Spinal cord (tissue), 10 donors: ENCODE data around the gene TGM5. TPM values are rescaled to one million over a fixed set of nuclear protein-coding genes. Genes with fewer than 3 reads are reported as not detected.
"Not testable (repeated sequence)": the region's sequence is repeated elsewhere in the genome, so short reads cannot be mapped to it uniquely, and the experiment has no call there.

Experiments used
- DNase-seq, 6 donors: peaks; one replicate each; pipeline versions ENCODE4 v3.0.0 to v3.0.0-alpha.2; 2013 to 2015; ENCODE audit warnings: low spot score in 6 of 6, low read depth in 4 of 6
- H3K27ac ChIP-seq: one replicate; pipeline ENCODE4 v1.5.1; 2013; ENCODE audit warnings: low read depth, low read length, control low read depth
- H3K27me3 ChIP-seq: one replicate; pipeline ENCODE4 v1.6.1; 2013; ENCODE audit warnings: low read length; ENCODE audit not compliant: control insufficient read depth, insufficient read depth
- H3K36me3 ChIP-seq: one replicate; pipeline ENCODE4 v1.6.1; 2013; ENCODE audit warnings: low read length; ENCODE audit not compliant: control insufficient read depth, insufficient read depth
- H3K4me1 ChIP-seq: one replicate; pipeline ENCODE4 v1.6.1; 2013; ENCODE audit warnings: low read length; ENCODE audit not compliant: control insufficient read depth, insufficient read depth
- H3K4me3 ChIP-seq: one replicate; pipeline ENCODE4 v1.5.1; 2013; ENCODE audit warnings: low read depth, low read length, control low read depth
- H3K9me3 ChIP-seq: one replicate; pipeline ENCODE4 v1.6.1; 2013; ENCODE audit warnings: low read length; ENCODE audit not compliant: control insufficient read depth, insufficient read depth
- WGBS: methylation state at CpG from one replicate; pipeline ENCODE4 v1.1.5; 2013; ENCODE audit warnings: missing lambda C conversion rate; ENCODE audit not compliant: insufficient coverage; 5-methylcytosine and 5-hydroxymethylcytosine counted together
- polyA plus RNA-seq, 2 donors: library from polyadenylated mRNA; unstranded; fragments of 120-200 nt; gene quantifications; one replicate each; pipeline ENCODE4 v1.2.1, GENCODE V29; 2013; ENCODE audit not compliant: insufficient read length in 2 of 2
- total RNA-seq, 2 donors: library from RNA; depleted of rRNA in 1 of 2; stranded (reverse); fragments of 120-200 nt in 1 of 2; fragments of >200 nt in 1 of 2; gene quantifications; one replicate each; pipeline versions ENCODE4 v1.2.3 to v1.2.4, GENCODE V29; 2013 to 2014
- donor health status: healthy.

TGM5 gene
- total and polyA plus RNA-seq, 4 donors = 0.10 TPM; not detected in 3

DNA sequence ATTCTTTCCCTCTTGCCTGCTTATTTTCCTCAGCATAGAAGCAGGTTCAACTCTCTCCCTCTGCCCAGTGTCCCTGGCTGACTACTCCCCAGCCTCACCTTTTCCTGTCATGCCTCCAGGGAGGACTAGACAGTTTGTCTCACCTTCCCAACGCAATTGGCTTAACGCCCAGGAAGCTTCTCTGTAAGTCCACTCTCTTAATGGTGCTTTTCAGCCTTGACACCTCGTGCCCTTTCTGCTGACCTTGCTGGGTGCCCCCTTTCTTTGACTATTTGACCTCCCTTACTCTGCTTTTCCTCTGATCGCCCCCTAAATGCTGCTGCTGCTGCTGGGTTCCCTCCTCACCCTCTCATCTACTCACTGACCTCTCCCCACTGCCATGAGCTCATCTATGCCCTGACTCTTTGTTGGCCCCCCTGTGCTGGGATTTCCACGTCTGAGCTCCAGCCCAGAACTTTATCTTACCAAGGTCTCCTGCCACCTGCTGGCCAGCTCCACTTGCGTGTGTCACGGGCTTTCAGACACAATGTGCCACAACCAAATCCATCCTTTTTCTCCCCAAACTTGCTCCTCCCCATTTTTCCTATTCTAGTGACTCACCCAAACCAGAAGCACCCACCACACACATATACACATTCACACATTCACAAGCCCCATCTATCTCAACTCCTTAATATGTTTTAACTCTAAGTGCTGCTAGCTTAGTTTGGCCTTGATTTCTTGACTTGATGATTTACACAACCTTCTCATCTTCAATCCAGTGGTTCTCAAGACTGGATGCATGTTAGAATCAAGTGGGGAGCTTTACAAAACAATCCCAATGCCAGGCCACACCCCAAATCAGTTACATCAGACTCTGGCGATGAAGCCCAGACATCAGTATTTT is 62.5 kb downstream of the TGM5 start:
- Histone ChIP-seq H3K4me1 (no peaks in the 10 kb centered on the region), H3K27ac (no peak overlapping the region), H3K27me3 (no peaks in the 10 kb centered on the region), H3K36me3 (no peaks in the 10 kb centered on the region), H3K4me3 (no peak overlapping the region), H3K9me3 (no peaks in the 10 kb centered on the region)
- WGBS = 41% methylated on average over 8 of the region's 8 CpGs
- DNase-seq = peak in 2 of 6 donors; percentile 18 to 19

GRCh38 chr15:43199945-43200488 is 66.7 kb downstream of the TGM5 start:
- no peak overlapping the region for H3K27ac ChIP-seq
- 80% methylated on average over 2 of the region's 3 CpGs for WGBS
- no peak overlapping the region for H3K4me3 ChIP-seq
- H3K36me3 ChIP-seq = peaks cover 3% of the 10 kb centered on the region
- H3K9me3 ChIP-seq = no peaks in the 10 kb centered on the region
- no peaks in the 10 kb centered on the region for H3K27me3 ChIP-seq
- no peaks in the 10 kb centered on the region for H3K4me1 ChIP-seq
- DNase-seq = no peak

DNA sequence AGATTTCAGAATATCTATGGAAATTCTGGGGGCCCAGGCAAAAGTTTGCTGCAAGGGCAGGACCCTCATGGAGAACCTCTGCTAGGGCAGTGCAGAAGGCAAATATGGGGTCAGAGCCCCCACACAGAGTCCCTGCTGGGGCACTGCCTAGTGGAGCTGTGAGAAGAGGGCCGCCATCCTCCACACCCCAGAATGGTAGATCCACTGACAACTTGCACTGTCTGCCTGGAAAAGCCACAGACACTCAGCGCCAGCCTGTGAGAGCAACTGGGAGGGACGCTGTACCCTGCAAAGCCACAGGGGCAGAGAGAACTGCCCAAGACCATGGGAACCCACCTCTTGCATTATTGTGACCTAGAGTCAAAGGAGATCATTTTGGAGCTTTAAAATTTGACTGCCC is 67.7 kb downstream of the TGM5 start:
- no peak overlapping the region for H3K27ac ChIP-seq
- 94% methylated on average over 3 of the region's 3 CpGs for WGBS
- no peaks in the 10 kb centered on the region for H3K27me3 ChIP-seq
- no peaks in the 10 kb centered on the region for H3K4me1 ChIP-seq
- no peak for DNase-seq
- H3K9me3 ChIP-seq = no peaks in the 10 kb centered on the region
- H3K4me3 ChIP-seq = no peak overlapping the region
- H3K36me3 ChIP-seq = peaks cover 3% of the 10 kb centered on the region

- not testable (repeated sequence) for H3K27me3 ChIP-seq, H3K36me3 ChIP-seq, H3K9me3 ChIP-seq, H3K27ac ChIP-seq, DNase-seq, H3K4me1 ChIP-seq, H3K4me3 ChIP-seq
- WGBS = 98% methylated on average over 4 of the region's 4 CpGs
Observed at GRCh38 chr15:43198556-43198955, 68.2 kb downstream of the TGM5 start.

DNA sequence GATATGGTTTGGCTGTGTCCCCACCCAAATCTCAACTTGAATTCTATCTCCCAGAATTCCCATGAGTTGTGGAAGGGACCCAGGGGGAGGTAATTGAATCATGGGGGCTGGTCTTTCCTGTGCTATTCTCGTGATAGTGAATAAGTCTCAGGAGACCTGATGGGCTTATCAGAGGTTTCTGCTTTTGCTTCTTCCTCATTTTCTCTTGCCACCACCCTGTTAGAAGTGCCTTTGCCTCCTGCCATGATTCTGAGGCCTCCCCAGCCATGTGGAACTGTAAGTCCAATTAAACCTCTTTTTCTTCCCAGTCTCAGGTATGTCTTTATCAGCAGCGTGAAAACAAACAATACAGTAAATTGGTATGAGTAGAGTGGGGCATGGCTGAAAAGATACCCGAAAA is 69.0 kb downstream of the TGM5 start:
- not testable (repeated sequence) for H3K27me3 ChIP-seq, H3K4me1 ChIP-seq, H3K36me3 ChIP-seq, DNase-seq, H3K4me3 ChIP-seq, H3K9me3 ChIP-seq, H3K27ac ChIP-seq
- 100% methylated on average over 2 of the region's 3 CpGs for WGBS

DNA sequence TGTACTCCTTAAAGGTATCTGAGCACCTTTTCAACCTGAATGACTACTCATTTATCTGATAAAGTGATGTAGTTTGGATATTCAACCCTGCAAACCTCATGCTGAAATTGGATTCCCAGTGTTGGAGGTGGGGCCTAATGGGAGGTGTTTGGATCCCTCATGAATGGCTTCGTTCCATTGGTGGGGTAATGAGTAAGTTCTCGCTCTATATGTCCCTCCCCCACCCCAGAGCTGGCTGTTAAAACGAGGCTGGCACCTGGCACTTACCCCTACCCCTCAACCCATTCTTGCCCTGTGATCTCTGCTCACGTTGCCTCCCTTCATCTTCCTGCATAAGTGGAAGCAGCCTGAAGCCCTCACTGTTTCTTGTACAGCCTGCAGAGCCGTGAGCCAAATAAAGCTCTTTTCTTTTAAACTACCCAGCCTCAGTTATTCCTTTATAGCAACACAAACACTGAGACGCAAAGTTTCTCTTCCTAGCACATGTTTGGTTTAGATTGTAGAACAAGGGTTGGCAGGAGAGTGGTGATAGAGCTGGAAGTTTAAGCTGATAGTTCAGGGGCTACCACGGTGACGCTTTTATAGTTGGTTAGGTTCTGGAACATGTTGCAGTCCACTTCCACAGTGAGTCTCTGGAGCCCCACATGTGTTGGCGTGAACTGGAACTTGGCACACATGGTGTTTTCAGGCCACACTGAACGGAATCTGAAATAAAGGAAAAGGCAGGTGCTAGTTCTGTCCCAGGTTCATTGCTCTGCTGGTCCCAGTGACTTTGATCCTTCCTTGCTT is 69.8 kb downstream of the TGM5 start:
- Histone ChIP-seq H3K4me3 (no peak overlapping the region), H3K27ac (no peak overlapping the region), H3K27me3 (no peaks in the 10 kb centered on the region), H3K36me3 (peaks cover 7% of the 10 kb centered on the region), H3K4me1 (no peaks in the 10 kb centered on the region), H3K9me3 (no peaks in the 10 kb centered on the region)
- no peak for DNase-seq
- 87% methylated on average over 7 of the region's 10 CpGs for WGBS

DNA sequence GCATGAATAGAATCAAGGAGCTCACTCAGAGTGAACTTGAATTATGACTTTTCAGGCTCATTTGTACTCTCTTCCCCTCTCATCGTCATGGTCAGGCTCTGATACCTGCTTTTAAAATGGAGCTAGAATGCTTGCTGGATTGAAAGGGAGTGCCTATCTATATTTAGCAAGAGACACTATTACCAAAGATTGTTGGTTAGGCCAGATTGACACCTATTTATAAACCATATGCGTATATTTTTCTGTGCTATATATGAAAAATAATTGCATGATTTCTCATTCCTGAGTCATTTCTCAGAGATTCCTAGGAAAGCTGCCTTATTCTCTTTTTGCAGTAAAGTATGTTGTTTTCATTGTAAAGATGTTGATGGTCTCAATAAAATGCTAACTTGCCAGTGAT is 71.9 kb downstream of the TGM5 start:
- H3K27ac ChIP-seq = no peak overlapping the region
- H3K27me3 ChIP-seq = no peaks in the 10 kb centered on the region
- no peaks in the 10 kb centered on the region for H3K9me3 ChIP-seq
- no peak for DNase-seq
- peaks cover 13% of the 10 kb centered on the region for H3K36me3 ChIP-seq
- WGBS = no CpG with 5 or more reads among the region's 2 CpGs
- no peaks in the 10 kb centered on the region for H3K4me1 ChIP-seq
- no peak overlapping the region for H3K4me3 ChIP-seq

GRCh38 chr15:43193710-43194109 is 73.0 kb downstream of the TGM5 start:
- Histone ChIP-seq H3K27ac (no peak overlapping the region), H3K4me3 (no peak overlapping the region), H3K9me3 (no peaks in the 10 kb centered on the region), H3K4me1 (no peaks in the 10 kb centered on the region), H3K36me3 (peaks cover 17% of the 10 kb centered on the region), H3K27me3 (no peaks in the 10 kb centered on the region)
- no peak for DNase-seq
- WGBS = no CpG with 5 or more reads among the region's 2 CpGs

GRCh38 chr15:43190178-43190577 is 76.5 kb downstream of the TGM5 start:
- H3K4me1 ChIP-seq = no peaks in the 10 kb centered on the region
- H3K27me3 ChIP-seq = no peaks in the 10 kb centered on the region
- H3K9me3 ChIP-seq = no peaks in the 10 kb centered on the region
- peaks cover 14% of the 10 kb centered on the region for H3K36me3 ChIP-seq
- WGBS = no CpG with 5 or more reads among the region's 1 CpG
- H3K4me3 ChIP-seq = no peak overlapping the region
- DNase-seq = no peak
- H3K27ac ChIP-seq = no peak overlapping the region
